NCI-H510A (cell line): ENCODE data around the gene MLST8.
A peak's percentile ranks its signal among the peaks of the same experiment; 100 is the strongest.
"Not testable (repeated sequence)": the region's sequence is repeated elsewhere in the genome, so short reads cannot be mapped to it uniquely, and the experiment has no call there.

Experiments
- DNase-seq: peaks from one replicate; lab custom pipeline; 2025; lab: John Stamatoyannopoulos, UW

The MLST8 gene

DNA sequence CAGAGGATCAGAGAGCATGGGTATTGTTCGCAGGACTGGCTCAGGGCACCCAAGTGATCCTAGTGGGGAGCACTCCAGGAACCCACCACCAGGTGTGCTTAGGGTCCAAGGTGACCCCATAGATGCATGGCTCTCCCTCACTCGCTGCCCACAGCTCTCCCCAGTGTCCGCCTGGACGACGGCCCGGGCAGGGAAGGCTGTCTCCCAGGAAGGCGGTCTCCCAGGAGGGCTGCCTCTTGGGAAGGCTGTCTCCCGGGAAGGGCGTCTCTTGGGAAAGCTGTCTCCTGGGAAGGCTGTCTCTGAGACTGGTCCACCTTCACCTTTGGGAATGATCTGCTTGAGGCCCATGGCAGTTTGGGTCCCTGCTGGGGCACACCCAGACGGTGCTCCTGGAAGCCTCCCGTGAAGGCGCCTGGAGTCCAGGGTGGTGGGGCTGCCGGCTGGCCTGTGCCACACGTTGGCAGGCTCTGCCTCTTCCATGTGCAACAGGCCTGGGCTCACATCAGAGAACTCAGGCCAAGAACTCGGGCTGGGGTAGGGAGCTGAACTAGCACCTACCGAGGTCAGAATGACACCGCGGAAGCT, 41.1 kb downstream of the MLST8 start:
- DNase-seq: no peak

DNA sequence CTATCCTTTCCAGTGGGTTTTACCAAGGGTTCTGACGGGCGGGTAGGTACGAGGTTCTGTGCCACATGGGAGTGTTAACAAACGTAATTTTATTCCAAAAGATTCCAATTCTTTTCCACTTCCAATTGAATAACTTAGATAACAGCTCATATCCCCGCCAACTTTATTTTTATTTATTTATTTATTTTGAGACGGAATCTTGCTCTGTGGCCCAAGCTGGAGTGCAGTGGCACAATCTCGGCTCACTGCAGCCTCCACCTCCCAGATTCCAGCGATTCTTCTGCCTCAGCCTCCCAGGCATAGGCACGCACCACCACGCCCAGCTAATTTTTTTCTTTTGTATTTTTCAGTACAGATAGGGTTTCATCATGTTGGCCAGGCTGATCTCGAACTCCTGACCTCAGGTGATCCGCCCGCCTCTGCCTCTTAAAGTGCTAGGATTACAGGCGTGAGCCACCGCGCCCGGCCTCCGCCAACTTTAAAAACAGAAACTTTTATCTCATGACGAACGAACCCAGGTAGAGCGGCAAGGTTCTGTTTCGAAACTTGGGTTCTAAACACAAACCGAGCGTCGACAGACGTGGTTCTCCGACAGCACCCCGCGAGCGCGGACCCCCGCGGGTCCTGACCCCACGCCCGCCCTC, 45.5 kb downstream of the MLST8 start:
- DNase-seq: no peak

DNA sequence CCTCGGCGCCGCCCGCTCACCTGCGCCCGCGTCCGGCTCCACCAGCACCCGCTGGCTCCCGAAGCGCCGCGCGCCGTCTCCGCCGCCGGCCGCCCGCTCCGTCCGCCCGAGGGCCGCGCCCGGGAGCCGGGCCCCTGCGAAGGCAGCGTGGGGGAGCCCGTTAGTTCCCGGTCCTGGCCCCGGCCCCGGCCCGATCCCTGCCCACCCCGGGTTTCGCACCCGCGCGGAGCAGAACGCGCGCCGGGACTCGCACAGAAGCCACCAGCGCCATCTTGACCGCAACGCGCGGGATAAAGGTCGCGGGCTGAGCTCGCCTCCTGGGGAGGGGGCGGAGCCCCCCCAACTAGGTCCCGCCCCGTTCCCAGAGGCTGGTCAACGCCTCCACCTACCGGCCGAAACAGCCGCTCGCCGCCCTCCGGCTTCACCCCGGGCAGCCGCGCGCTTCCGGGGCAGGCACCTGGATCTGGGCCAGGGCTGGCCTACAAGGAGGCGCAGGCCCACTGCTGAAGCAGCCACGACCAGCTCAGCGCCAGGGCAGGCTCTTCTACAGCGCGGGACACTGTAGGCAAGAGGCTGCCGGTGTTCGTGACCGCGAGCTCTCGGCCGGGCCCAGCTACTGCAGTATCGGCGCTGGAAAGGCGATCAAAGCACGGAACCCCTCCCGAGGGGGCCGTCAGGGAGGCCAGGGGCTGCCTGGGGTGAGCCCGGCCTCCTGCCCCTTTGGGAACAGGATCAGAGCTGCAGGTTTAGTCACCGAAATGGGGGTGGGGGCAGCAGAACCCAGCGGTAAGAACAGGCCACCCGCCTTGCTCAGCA, 46.2 kb downstream of the MLST8 start, which contains the start of gene ECI1:
ECI1 (minus strand) TSS at position 292 of the 816 bp plus-strand sequence; CDS start at position 271, 21 bp downstream.
- DNase-seq: peak; percentile 79

DNA sequence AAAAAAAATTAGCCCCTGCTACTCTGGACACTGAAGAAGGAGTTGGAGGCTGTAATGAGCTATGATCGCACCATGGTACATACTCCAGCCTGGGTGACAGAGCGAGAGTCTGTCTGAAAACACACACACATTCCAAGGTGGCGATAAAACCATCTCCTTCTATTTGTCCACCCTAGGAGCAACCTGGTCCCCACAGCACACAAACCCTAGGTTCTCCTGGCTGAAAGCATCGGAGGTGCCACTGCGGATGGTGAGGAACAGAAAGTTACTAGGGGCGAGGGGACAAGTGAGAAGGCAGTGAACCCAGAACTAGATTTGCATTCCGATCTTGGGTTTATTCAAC, 47.5 kb downstream of the MLST8 start:
- no peak for DNase-seq

DNA sequence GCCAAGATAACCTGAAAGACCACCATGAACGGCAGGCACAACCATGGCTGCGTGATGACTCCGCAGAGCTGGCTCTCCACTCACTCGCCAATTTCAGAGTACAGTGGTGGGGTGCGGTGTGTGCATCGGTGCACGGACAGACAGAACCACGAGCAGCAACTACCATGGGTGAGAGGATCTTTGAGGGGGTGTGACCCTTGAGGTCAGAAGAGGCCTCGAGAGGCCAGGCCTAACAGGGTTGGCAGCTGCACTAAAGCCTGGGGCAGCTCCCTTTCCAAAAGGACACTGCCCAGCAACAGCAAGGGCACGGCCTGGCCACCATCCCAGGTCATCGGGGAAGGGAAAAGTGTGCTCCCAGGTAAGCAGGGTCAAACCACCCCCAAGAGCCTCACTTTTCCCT, 48.0 kb downstream of the MLST8 start:
- no peak for DNase-seq

DNA sequence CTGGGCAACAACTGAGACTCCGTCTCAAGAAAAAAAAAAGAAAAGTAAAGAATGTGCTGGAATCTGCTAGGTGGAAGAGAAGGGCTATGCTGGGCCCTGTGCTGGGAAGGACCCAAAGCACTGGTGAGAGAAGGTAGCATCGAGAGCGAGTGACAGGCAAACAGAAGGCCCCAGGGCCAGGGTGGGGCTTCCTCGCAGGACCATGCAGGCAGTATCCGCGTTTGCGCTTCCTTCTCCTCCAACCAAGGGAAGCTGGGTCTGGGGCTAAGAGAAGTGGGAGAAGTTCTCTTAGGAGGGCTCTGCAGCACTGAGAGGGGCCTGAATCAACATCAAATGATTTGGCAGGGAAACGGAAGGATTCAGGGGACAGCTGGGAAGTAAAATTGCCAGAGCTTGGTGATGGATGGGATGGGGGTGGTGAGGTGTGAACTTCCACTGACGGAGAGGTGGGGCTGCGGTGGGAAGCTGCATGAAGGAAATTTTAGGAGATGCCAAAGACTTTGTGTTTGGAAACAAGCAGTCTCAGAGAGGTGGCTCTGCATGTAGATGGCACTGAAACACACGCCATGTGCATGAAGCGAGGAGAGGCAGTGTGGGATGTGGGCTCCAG, 51.4 kb downstream of the MLST8 start:
- DNase-seq: no peak

DNA sequence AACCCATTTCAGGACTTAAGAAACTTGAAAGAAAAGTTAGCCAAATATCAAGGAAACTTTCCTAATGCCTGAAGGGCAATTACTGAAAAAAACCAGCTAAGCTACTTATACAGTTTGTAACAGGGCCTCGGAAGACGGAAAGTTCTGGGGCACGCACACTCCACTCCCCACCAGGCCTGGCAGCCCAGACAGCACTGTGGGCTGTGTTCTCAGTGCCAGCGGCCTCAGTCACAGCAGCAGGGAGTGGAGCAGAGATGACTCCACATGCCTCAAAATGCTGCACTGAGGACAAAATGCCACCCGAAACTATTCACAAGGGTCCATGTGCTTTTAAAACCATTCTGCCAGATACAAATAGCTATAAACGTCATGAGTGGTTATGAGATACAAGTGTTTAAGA, 52.5 kb downstream of the MLST8 start:
- DNase-seq: no peak

DNA sequence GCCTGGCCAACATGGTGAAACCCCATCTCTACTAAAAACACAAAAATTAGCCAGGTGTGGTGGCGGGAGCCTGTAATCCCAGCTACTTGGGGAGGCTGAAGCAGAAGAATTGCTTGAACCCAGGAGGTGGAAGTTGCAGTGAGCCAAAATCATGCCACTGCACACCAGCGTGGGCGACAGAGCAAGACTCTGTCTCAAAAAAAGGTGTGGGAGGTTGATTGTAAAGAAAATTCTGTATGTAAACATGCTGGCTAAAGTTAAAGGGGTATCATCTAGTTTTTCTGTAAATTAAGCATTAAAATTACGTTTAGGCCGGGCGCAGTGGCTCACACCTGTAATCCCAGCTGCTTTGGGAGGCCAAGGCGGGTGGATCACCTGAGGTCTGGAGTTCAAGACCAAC, 53.3 kb downstream of the MLST8 start:
- not testable (repeated sequence) for DNase-seq
